GM21786 (cell line): ENCODE results near the gene NRXN2.
"Not testable (repeated sequence)": the region's sequence is repeated elsewhere in the genome, so short reads cannot be mapped to it uniquely, and the experiment has no call there.

Experiments used
- ATAC-seq: cut with Tn5 transposase; IDR thresholded peaks from one replicate; pipeline ENCODE4 v1.9.1; 2021; ENCODE audit not compliant: unreplicated experiment

NRXN2 gene

DNA sequence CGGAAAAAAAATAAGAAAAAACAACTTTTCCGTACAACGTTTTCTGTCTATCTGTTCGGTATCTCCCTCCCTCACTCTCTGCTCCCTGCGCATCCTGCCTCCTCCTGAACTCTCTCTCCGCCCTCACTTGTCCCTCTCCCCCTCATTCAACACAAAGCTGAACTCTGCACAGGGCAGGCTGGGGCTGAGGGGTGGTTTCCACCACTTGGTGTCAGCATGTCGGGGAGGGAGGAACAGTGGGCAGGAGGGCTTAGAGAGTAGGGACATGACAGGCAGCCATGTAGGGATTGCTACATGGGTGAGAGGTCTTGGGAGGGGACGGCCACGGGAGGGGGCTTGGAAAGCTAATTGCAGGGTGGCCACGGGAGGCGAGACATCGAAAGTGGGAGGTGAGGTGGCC is 114.4 kb downstream of the NRXN2 start:
- no peak for ATAC-seq

DNA sequence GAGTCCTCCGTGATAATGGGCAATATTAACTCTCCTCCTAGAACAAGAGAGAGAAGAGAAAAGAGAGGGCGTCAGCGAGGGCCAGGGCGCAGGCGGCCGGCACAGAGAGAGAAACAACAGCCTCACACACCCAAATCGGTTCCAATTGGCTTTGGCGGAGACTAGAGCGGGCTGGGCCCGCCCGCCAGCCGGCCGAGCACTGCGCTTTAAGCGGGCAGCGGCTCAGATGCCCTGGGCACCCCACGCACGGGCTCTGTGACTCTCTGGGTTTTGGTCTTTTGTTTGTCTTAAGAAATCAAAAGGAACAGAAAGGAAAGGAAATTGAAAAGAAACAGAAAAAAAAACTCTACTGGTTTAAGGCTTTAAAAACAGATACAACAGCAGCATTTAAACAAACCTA is 115.0 kb downstream of the NRXN2 start:
- no peak for ATAC-seq

DNA sequence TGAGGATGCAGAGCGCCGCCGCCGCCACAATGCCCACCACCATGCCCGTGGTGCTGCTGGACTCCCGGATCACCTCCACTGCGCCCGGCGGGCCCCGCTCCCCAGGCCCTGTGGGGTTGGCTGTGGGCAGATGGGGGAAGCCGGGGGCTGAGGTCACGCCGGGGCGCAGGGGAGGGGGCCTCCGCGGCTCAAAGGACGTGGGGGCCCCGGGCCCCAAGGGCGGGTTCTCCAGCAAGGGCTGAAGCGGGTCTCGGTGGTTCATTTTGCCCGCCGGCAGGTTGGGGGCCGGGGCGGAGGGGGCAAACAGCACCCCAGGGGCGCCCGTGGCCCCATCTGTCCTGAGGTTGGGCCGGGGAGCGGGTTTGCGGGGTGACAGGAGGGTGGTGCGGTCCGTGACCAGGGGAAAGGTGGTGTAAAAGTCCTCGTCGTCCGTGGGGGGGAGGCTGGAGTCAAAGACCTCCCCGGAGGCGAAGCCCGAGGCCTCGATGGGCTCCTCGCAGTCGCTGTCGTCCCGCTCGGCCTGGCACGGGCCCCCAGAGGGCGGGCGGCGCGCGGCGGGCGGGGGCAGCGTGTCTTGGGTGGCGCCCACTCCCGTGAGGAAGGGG is 115.5 kb downstream of the NRXN2 start:
- no peak for ATAC-seq

DNA sequence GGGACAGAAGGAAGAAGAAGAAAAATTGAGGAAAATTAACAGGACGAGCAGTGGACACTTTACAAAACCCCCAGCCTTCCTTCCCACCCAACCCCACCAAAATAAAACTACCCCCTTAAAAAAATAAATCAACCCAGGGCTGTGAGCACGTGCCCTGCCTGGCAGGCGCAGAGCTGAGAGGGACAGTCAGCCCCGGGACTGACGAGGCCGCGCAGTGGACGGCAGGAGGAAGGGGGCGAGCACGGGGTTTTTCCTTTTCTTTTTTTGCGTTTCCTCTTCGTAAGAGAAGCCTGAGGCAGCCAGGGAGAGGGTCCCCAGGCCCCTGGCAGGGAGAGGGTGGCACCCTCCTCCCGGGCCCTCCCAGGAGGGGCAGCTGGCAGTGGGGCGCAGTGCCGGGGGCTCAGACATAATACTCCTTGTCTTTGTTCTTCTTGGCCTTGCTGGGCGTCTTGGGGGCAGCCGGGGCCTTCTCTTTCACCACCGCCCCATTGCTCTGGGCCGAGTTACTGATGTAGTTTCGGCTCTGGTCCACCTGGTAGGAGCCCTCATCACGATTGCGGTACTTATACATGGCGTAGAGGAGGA is 116.1 kb downstream of the NRXN2 start:
- ATAC-seq, result no peak

DNA sequence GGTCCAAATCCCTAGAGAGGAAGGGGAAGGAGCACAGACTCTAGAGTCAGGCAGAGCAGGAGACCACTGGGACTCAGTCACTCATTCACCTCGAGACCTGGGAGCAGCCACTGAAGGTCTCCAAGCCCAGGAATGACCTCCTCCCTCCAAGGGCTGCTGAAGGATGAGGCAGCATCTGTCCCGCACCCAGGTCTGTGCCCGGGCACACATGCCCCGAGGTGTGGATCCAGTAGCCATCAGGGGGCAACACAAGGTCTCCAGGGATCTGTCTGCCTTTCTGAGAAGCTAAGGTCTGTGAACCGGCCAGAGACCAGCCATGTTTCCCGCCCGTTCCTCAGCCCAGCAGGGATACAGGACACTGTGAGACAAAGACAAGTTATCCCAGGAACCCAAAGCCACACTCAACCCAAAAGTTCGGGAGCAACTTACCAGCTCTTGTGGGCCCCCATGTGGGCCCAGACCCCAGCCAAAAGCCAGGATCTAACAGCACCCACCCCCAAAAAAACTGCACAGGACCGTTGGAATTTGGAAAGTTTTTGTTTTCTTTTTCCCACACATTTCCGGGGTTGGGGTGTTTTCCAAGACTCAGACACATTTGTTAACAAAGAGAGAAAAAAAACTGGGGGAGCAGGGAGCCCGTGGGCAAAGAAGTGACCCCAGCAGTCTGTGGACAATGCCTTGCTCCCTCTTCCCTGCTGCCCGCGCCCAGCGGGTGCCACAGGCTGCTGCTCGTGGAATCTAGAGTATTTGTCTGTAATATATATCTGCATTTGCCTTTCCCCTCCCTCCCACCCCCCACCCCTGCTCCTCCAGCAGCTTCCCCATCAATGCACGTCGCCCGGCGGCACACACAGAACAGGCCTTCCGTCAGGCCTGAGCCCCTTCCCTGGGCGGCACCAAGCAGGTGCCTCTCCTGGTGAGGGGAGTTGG is 117.1 kb downstream of the NRXN2 start:
- no peak for ATAC-seq

DNA sequence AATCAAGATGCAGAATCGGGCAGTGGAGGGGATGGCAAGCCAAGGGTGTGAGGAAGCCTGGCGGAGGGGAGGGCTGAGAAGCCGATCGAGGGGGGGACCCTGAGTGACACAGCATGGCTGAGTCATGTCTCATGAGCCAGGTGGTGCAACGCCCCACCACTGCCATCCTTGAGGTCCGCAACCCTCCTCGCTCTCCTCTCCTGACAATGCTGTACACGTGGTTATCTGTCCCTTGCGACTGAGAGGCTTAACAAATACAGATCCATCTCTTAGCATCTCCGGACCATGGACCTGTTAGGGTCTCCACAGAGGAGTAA is 117.8 kb downstream of the NRXN2 start:
- no peak for ATAC-seq

DNA sequence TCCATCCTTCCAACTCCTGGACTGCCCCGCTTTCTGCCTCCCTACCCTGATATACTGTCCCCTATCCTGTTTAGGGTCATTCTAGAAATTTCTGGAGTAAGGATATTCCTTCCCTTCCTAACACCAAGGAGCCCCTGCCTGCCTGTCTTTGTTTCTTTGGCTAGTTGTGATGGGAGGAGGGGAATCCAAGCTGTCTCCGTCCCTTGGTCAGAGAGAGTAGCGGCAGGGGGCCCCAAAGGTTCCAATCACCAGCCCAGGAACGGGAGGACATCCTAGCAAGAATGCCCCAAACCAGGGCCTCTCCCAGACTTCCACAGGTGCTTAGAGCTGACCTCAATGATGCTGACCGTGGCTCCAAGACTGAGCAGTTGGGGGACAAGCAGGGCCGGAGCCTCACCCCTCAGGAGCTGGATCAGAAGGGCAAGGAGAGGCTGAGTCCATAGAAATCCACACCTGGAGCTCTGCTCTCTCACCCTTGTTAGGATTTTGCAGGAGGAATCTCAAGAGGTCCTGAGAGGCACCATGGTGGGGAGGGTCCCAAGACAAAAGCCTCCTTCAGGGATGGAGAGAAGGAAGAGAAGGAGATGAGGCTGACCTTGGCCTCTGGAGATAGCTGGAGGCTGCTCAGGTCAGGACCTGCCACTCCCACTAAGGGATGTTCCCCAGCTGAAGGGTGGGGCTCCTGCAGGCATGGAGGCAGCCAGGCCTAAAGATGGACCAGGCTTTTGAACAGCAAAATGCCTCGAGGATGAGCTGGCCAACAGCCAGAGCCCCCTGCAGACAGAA is 118.3 kb downstream of the NRXN2 start:
- ATAC-seq, result no peak

DNA sequence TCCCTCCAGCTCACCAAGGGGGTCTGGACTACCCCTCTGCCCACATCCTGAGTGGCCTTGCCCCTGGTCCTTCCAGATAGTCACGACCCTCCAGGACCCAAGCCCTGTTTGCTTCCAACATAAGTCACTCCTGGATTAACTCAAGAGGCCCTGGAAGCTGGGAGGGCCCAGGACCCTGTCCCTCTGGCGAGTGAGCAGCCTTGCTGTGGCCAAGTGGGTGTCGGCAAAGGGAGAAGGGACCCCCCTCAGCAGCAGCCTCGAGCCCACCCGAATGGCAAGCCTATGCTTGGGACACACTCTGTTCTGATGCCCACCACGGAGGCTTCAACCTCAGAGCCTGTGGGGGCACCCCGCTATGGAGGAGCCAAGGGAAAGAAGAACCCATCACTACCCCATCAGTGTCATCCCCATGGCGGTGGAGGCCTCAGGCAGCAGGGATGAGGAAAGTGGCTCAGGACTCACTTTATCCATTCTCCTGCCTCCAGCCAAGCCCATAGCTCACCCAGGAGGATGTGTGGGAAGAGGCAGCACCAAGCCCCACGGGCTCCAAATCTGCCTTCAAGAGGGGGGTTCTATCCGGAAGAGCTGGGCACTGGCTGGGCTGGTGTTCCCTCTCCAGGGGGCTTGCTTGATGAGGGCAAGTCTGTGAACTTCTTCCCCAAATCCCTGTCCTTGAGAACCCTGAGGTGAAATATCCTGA is 119.4 kb downstream of the NRXN2 start:
- no peak for ATAC-seq

DNA sequence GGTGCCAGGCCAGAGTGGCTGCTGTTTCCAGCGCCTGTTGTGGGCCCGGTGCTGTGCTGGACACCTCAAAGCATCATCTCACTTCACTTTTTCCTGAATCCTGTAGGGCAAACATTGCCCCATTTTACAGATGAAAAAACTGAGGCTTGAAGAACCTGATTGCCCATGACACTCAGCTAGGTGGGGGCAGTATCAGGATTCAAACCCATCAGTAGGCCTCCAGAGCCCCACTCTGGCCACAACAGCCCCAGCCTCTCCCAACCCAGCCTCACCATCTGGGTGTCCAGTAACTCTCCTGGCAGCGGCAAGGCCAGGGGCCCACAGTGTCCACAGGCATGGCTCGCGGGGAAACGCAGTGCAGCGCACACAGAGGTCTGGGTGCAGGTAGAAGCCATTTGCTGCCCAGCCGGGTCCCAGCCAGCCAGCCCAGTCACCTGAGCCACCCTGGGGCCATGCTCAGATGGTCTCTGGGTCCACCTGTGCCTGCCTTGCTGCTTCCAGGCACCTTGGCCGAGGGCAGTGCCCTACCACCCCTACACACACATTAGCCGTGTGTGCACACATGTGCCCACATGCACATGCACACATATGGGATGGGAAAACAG is 120.4 kb downstream of the NRXN2 start:
- no peak for ATAC-seq

DNA sequence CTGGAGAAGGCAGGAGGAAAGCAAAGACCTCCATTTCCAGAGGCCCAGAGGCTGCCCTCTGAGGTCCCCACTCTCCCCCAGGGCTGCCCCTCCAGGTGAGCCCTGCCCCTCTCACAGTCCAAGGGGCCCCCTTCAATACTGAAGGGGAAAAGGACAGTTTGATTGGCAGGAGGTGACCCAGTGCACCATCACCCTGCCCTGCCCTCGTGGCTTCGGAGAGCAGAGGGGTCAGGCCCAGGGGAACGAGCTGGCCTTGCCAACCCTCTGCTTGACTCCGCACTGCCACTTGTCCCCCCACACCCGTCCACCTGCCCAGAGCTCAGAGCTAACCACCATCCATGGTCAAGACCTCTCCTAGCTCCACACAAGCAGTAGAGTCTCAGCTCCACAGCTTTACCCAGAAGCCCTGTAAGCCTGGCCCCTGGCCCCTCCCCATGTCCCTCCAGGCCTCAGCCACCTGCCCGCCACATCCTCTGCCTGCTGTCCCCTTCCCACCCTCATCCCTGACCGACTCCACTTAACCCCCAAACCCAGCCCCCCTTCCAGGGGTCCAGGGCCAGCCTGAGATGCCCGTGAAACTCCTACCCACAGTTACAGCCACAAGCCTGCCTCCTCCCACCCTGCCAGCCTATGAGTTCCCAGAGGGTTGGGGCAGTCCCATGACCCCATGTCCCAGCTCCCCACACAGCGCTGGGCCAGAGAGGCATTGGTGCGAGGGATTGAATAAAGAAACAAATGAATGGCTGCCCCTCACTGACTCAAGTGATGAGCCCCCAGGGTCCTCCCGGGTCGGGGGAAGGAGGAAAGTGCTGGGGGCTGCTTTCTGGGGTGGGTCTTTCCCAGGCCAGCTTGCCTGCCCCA is 121.2 kb downstream of the NRXN2 start:
- no peak for ATAC-seq

DNA sequence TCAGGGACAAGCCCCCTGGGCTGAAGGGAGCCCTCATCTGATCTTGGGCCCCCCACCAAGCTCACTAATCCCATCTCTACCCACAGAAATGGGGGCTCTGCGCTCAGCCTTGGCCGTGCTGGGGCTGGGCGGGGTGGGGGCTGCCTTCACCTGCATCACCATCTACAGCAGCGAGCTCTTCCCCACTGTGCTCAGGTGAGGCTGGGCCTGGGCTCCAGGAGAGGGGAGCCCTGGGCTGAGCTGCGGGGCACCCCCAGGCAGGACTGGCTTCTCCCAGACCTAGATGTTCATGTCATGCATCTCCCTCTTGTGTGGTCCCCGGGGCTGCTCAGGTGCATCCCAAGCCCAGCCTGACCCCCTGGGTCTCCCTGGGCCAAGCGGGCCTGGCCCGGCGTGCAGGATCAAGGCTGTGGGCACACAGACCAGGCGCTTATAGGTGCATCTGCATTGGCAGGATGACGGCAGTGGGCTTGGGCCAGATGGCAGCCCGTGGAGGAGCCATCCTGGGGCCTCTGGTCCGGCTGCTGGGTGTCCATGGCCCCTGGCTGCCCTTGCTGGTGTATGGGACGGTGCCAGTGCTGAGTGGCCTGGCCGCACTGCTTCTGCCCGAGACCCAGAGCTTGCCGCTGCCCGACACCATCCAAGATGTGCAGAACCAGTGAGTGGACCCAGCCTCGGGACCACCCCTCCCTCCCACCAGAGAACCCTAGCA is 122.6 kb downstream of the NRXN2 start:
- no peak for ATAC-seq

DNA sequence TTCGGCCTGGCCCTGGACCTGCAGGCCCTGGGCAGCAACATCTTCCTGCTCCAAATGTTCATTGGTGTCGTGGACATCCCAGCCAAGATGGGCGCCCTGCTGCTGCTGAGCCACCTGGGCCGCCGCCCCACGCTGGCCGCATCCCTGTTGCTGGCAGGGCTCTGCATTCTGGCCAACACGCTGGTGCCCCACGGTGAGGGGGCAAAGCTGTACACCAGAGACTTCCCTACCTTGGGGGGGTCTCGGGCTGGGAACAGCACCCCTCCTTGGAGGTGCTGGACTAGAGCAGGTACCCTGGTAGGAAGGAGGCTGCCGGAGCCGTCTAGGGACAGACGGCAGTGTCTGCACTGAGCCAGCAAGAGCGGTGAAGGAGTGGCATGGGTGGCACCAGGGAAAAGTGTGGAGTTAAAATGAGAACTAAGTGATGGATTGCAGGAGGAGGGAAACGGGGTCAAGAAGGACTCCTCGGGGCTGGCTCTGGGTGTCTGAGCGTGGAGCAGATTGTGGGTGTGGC is 123.2 kb downstream of the NRXN2 start:
- no peak for ATAC-seq

DNA sequence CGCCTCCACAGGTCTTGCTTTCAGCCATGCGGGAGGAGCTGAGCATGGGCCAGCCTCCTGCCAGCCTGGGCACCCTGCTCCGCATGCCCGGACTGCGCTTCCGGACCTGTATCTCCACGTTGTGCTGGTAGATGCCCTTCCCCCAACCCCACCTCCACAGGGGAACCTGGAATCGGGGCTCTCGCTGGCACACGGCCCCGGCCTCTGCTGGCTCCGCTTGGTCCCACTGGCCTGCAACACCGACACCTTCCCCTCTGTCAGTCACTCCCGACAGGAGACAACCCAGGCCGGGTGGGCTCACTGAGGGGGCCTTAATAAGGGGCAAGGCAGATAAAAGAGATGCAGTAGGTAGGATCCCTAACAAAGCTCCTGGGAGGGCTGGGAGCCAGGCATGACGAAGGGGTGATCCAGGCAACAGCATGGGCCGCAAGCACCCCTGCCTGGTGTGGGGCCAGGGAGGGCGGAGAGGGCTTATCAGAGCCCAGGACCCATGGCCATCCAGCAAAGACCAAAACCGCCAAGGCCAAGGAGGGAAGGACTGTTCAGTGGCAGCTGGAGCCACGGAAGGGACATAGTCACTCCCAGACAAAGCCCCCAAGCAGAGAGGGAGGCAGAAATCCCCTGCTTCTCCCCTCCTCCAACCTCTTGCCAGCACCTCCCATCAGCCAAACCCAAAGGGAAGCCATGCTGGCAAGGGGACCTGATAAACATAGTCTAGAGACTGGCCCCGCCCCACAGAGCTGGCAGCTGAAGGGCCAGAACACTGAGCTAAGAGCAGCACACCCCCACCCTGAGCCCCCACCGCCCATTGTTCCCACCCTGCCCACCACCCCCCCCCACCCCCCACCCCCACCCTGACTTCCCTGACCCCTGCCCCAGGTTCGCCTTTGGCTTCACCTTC is 124.0 kb downstream of the NRXN2 start:
- ATAC-seq, result no peak

DNA sequence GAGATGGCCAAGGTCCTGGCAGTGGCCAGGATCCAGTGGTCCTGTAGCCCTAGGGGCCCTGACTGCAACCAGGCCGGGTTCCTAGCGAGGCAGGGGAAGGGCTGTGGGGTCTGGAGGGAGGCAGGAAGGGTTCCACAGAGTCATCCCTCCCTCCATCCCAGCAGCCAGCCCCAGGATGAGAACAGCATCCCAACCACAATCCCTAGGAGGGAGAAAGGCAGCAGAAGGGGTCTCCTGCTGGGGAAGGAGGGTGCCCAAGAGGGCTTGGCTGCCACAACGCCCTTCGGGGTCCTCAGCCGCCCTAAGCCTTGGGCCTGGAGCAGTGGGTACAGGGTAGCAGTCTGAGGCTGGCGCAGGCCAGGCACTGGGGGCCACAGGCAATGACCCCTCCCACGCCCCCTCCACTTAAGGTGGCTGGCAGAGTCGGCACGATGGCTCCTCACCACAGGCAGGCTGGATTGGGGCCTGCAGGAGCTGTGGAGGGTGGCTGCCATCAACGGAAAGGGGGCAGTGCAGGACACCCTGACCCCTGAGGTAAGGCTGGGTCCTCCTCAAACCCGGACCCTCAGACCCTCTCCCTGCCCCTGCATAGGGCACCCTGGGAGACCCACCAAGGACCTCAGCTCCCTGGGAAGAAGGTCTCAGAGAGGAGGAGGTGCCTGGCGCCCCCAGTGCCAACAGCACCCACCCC is 124.7 kb downstream of the NRXN2 start:
- no peak for ATAC-seq

DNA sequence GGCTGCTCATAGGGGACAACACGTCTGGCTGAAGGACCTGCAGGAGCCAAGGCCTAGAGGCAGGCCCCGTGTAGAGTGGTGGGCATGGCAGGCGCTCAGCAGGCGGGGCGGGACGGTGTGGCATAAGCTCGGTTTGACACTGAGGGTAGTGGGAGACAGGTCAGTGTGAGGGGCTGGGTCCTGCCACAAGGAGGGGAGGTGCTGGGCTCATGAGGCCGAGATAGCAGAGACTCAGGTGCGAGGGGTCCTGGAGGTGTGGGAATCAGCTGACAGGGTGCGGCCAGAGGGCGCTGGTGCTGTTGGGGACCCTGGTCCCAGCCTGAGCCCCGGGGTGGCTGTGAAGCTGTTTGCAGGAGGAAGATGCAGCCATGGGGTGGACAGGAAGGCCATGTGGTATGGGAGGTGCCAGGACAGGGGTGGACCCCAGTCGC is 125.3 kb downstream of the NRXN2 start:
- no peak for ATAC-seq

DNA sequence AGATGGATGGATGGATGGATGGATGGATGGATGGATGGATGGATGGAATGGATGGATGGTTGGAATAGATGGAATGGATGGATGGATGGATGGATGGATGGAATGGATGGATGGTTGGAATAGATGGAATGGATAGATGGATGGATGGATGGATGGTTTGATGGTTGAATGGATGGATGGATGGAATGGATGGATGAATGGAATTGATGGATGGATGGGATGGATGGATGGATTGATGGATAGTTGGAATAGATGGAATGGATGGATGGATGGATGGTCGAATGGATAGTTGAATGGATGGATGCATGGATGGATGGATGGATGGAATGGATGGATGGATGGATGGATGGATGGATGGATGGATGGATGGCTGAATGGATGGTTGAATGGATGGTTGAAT is 127.1 kb downstream of the NRXN2 start:
- not testable (repeated sequence) for ATAC-seq
